IgD-negative memory B cell (primary cell): Measurements from ENCODE around the gene DNM3. TPM values are rescaled to one million over a fixed set of nuclear protein-coding genes. Genes with fewer than 3 reads are reported as not detected.

ENCODE experiments used
- H3K27ac Mint-ChIP-seq, 3 donors: one replicate each; pipeline ENCODE4 v1.8.0; 2020 to 2022; ENCODE audit warnings: mild to moderate bottlenecking in 3 of 3, mixed read lengths in 3 of 3, moderate library complexity in 1 of 3
- H3K27me3 Mint-ChIP-seq: one replicate; pipeline ENCODE4 v1.8.0; 2021; ENCODE audit warnings: mixed read lengths
- H3K36me3 Mint-ChIP-seq: one replicate; pipeline ENCODE4 v1.8.0; 2020; ENCODE audit warnings: mild to moderate bottlenecking, mixed read lengths
- H3K4me1 Mint-ChIP-seq, 3 donors: one replicate each; pipeline ENCODE4 v1.8.0; 2020 to 2022; ENCODE audit warnings: mixed read lengths in 3 of 3, mild to moderate bottlenecking in 1 of 3
- H3K4me3 Mint-ChIP-seq, 4 donors: one replicate each; pipeline ENCODE4 v1.8.0; 2020 to 2022; ENCODE audit warnings: mild to moderate bottlenecking in 4 of 4, mixed read lengths in 4 of 4, moderate library complexity in 3 of 4
- H3K9me3 Mint-ChIP-seq, 3 donors: one replicate each; pipeline ENCODE4 v1.8.0; 2020 to 2021; ENCODE audit warnings: mixed read lengths in 3 of 3, mild to moderate bottlenecking in 1 of 3
- polyA plus RNA-seq: library from polyadenylated mRNA; unstranded; fragments of 300-500 nt; fragmentation: Illumina TruSeq; gene quantifications from one replicate; pipeline ENCODE4 v1.2.3, GENCODE V29; 2021

DNM3 gene
- polyA plus RNA-seq, 1 donor from 2014 or later, result 0.39 TPM

DNA sequence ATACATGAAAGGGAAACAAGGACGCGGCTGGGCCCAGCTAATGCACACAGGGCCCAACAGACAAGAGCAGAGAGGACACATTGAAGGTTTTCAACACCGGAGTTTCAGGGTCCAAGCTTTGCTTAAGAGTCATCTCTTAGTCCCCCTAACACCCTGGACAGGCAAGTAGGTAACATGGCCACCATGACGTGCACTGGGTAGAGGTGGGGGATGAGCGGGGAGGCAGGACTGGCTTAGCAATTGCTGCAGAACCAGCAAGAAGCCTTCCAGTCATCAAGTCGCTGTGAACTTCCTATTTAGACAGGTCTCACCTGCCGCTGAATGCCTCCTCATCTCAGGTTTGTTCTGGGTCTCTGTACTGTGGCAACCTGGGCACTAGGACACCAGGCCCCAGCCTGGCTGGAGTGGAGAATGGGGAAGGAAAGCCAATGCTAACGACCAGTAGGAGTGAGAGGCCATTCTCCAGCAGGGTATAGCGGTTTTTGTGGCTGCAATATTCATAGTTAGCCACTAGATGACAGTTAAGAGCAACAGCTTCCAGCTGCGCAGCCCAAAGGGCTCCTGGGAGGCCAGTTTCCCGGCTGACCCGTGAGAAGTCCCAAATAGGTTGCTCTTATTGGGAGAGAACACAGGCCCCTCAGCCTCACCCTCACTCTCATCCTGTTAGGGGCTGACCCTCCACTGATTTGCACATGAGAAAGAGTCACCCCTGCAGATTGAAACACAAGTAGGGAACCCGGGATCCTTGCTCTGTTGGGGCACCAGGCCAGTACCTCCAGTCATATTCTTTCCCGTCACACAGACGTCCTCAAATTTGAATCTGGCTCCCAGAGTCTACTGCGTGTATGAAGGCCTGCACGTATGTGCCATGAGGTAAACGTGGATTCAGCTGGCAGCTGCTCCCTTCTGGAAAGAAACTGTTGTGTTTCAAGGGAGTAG is 608.6 kb downstream of the DNM3 start:
- H3K27ac Mint-ChIP-seq, result no peak overlapping the region
- H3K4me3 Mint-ChIP-seq, result peak overlapping the region in 2 of 4 donors; percentile 4 to 35
- H3K36me3 Mint-ChIP-seq, result peaks cover 1% of the 10 kb centered on the region
- H3K27me3 Mint-ChIP-seq, result peaks cover 1% of the 10 kb centered on the region
- peaks cover 0 to 7% (median 5%) of the 10 kb centered on the region in 3 donors for H3K4me1 Mint-ChIP-seq
- no peaks in the 10 kb centered on the region for H3K9me3 Mint-ChIP-seq

- H3K36me3 Mint-ChIP-seq, result peaks cover 1% of the 10 kb centered on the region
- H3K4me1 Mint-ChIP-seq, result peaks cover 0 to 7% (median 5%) of the 10 kb centered on the region in 3 donors
- no peak overlapping the region for H3K4me3 Mint-ChIP-seq
- peaks cover 1% of the 10 kb centered on the region for H3K27me3 Mint-ChIP-seq
- H3K27ac Mint-ChIP-seq, result no peak overlapping the region
- H3K9me3 Mint-ChIP-seq, result no peaks in the 10 kb centered on the region
Observed at GRCh38 chr1:172450524-172450885, 609.2 kb downstream of the DNM3 start.

GRCh38 chr1:172451002-172451443 is 609.7 kb downstream of the DNM3 start:
- H3K9me3 Mint-ChIP-seq, result no peaks in the 10 kb centered on the region
- peaks cover 1% of the 10 kb centered on the region for H3K27me3 Mint-ChIP-seq
- H3K4me1 Mint-ChIP-seq, result peaks cover 0 to 7% (median 5%) of the 10 kb centered on the region in 3 donors
- peaks cover 1% of the 10 kb centered on the region for H3K36me3 Mint-ChIP-seq
- no peak overlapping the region for H3K4me3 Mint-ChIP-seq
- H3K27ac Mint-ChIP-seq, result no peak overlapping the region

GRCh38 chr1:172452536-172453152 is 611.3 kb downstream of the DNM3 start:
- Mint-ChIP-seq H3K36me3 (peaks cover 1% of the 10 kb centered on the region), H3K27ac (no peak overlapping the region), H3K4me3 (no peak overlapping the region), H3K27me3 (peaks cover 1% of the 10 kb centered on the region), H3K4me1 (peaks cover 0 to 7% (median 5%) of the 10 kb centered on the region in 3 donors), H3K9me3 (no peaks in the 10 kb centered on the region)

DNA sequence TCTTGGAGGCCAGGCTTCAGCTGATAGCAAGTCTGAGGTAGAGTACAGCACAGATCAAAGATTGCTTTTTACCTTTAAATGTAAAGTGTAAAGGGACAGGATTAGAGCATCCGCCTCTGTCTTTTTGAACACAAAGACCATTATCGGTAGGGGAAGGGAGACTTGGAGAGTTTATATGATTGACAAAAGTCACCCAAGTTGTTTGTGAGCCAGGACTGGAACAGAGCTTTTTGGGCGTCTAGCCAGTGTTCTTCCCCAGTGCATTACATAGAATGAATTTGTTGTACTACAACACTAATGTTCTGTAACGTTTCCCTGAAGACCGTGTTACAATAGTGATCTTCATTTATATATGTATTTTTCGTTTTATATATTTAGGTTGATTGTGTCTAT is 611.9 kb downstream of the DNM3 start:
- Mint-ChIP-seq H3K36me3 (peaks cover 1% of the 10 kb centered on the region), H3K9me3 (no peaks in the 10 kb centered on the region), H3K4me1 (peaks cover 0 to 7% (median 5%) of the 10 kb centered on the region in 3 donors), H3K27ac (no peak overlapping the region), H3K27me3 (peaks cover 1% of the 10 kb centered on the region), H3K4me3 (no peak overlapping the region)

GRCh38 chr1:172453607-172454006 is 612.3 kb downstream of the DNM3 start:
- no peak overlapping the region for H3K27ac Mint-ChIP-seq
- H3K4me3 Mint-ChIP-seq, result no peak overlapping the region
- H3K4me1 Mint-ChIP-seq, result peaks cover 0 to 7% (median 5%) of the 10 kb centered on the region in 3 donors
- H3K27me3 Mint-ChIP-seq, result peaks cover 1% of the 10 kb centered on the region
- H3K36me3 Mint-ChIP-seq, result peaks cover 1% of the 10 kb centered on the region
- H3K9me3 Mint-ChIP-seq, result no peaks in the 10 kb centered on the region

- Mint-ChIP-seq H3K27me3 (peaks cover 2% of the 10 kb centered on the region), H3K36me3 (no peaks in the 10 kb centered on the region), H3K4me1 (no peaks in the 10 kb centered on the region), H3K4me3 (no peak overlapping the region), H3K9me3 (no peaks in the 10 kb centered on the region), H3K27ac (no peak overlapping the region)
Observed at GRCh38 chr1:172455451-172455850, 614.2 kb downstream of the DNM3 start.

DNA sequence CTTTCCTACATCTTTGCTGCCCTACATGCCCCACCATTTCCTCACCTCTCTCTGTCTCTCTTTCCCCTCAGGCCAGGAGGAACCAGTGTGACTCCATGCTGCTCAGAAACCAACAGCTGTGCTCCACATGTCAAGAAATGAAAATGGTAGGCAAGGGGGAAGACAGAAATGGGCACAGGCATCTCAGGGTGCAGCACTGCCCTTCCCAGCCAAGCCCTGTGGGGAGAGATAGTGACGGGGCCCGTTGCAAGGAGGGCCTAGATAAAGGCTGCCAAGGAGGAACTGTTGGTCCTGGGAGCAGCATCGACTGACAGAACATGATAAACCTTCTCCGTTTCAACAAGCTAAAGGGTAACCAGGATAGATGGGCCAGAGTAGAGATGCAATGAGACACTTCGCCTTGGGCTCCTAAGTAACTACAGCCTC is 615.1 kb downstream of the DNM3 start:
- Mint-ChIP-seq H3K27me3 (peaks cover 2% of the 10 kb centered on the region), H3K4me1 (no peaks in the 10 kb centered on the region), H3K27ac (no peak overlapping the region), H3K36me3 (no peaks in the 10 kb centered on the region), H3K4me3 (no peak overlapping the region), H3K9me3 (no peaks in the 10 kb centered on the region)

GRCh38 chr1:172457479-172458130 is 616.3 kb downstream of the DNM3 start:
- Mint-ChIP-seq H3K9me3 (no peaks in the 10 kb centered on the region), H3K27me3 (peaks cover 2% of the 10 kb centered on the region), H3K36me3 (no peaks in the 10 kb centered on the region), H3K4me1 (no peaks in the 10 kb centered on the region), H3K27ac (no peak overlapping the region), H3K4me3 (no peak overlapping the region)

- Mint-ChIP-seq H3K27ac (no peak overlapping the region), H3K4me3 (no peak overlapping the region), H3K27me3 (peaks cover 1% of the 10 kb centered on the region), H3K36me3 (no peaks in the 10 kb centered on the region), H3K9me3 (no peaks in the 10 kb centered on the region), H3K4me1 (no peaks in the 10 kb centered on the region)
Observed at GRCh38 chr1:172460177-172460576, 618.9 kb downstream of the DNM3 start.

GRCh38 chr1:172460887-172461315 is 619.6 kb downstream of the DNM3 start:
- Mint-ChIP-seq H3K27me3 (peaks cover 1% of the 10 kb centered on the region), H3K36me3 (no peaks in the 10 kb centered on the region), H3K4me3 (no peak overlapping the region), H3K27ac (no peak overlapping the region), H3K9me3 (peaks cover 0 to 1% (median 0%) of the 10 kb centered on the region in 3 donors), H3K4me1 (no peaks in the 10 kb centered on the region)

Other genes with a start within 250 kb of the DNM3 start
- gene MYOCOS, start 219.3 kb upstream of the DNM3 start, polyA plus RNA-seq, result 0.14 TPM
- not detected for gene MYOC, start 188.8 kb upstream of the DNM3 start, polyA plus RNA-seq
- gene VAMP4, start 99.4 kb upstream of the DNM3 start, polyA plus RNA-seq, result 19.5 TPM
- gene METTL13, start 59.8 kb upstream of the DNM3 start, polyA plus RNA-seq, result 33.6 TPM